Measurements from ENCODE around the gene ABCD4.

ABCD4 gene

GRCh38 chr14:74241652-74242017, 61.1 kb downstream of the ABCD4 start:
- DNase-seq (ENCODE audit: low spot score in 2 of 2) (no peak), ATAC-seq (ENCODE audit: low read depth) (no peak)
- Mint-ChIP-seq H3K9me3 (no peaks in the 10 kb centered on the region), H3K36me3 (no peaks in the 10 kb centered on the region), H3K27ac (no peak overlapping the region), H3K4me1 (peaks cover 7% of the 10 kb centered on the region), H3K27me3 (peaks cover 50% of the 10 kb centered on the region), H3K4me3 (peak overlapping the region; percentile 60)

DNA sequence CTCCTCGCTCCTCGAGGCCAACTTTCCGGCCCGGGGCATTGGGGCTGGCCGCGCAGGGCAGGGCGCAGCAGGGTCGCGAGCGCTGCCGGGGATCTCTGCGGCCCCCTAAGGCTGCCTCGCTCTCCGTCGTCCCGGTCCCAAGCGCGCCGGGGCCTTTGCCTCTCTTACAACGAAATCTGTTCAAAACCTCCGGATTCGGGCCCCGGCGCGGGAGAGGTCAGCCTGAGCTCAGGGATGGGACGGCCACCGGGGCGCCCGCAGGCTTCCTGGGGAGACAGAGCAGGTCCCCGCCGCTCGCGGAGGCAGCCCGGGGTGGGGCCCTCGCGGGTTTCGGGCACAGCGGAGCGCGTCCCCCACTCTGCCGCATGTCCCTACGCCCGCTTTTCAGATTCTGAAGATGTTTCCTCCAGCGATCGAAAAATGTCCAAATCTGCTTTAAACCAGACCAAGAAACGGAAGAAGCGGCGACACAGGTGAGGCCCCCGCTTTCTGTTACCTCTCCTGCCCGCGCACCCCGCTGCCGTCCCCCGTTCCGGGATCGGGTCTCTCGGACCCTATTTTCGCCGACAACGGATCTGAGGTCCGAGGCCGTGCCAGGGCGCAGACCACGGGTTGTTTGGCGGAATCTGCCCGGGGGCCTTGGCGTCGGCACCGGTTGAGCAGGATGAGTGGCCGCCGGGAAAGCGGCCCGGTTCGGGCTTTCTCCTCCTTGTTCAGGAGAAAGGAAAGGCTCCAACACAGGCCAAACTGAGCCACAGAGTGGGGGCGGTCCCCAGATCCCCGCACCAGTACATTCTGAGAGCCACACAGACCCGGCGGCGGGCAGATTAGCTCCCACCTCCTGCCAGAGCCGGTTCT, 61.7 kb downstream of the ABCD4 start:
- Mint-ChIP-seq H3K4me3 (peak overlapping the region; percentile 60), H3K27ac (no peak overlapping the region), H3K27me3 (peaks cover 46% of the 10 kb centered on the region), H3K9me3 (no peaks in the 10 kb centered on the region), H3K36me3 (no peaks in the 10 kb centered on the region), H3K4me1 (peaks cover 7% of the 10 kb centered on the region)
- DNase-seq (ENCODE audit: low spot score in 2 of 2) (peak in 1 of 2 donors; percentile 44), ATAC-seq (ENCODE audit: low read depth) (peak; percentile 37)

- Mint-ChIP-seq H3K36me3 (no peaks in the 10 kb centered on the region), H3K4me1 (peaks cover 7% of the 10 kb centered on the region), H3K27me3 (peaks cover 43% of the 10 kb centered on the region), H3K4me3 (peak overlapping the region; percentile 60), H3K27ac (no peak overlapping the region), H3K9me3 (no peaks in the 10 kb centered on the region)
- no peak for DNase-seq (ENCODE audit: low spot score in 2 of 2)
- ATAC-seq (ENCODE audit: low read depth) = no peak
These were observed 62.6 kb downstream of the ABCD4 start for GRCh38 chr14:74239848-74240793.

DNA sequence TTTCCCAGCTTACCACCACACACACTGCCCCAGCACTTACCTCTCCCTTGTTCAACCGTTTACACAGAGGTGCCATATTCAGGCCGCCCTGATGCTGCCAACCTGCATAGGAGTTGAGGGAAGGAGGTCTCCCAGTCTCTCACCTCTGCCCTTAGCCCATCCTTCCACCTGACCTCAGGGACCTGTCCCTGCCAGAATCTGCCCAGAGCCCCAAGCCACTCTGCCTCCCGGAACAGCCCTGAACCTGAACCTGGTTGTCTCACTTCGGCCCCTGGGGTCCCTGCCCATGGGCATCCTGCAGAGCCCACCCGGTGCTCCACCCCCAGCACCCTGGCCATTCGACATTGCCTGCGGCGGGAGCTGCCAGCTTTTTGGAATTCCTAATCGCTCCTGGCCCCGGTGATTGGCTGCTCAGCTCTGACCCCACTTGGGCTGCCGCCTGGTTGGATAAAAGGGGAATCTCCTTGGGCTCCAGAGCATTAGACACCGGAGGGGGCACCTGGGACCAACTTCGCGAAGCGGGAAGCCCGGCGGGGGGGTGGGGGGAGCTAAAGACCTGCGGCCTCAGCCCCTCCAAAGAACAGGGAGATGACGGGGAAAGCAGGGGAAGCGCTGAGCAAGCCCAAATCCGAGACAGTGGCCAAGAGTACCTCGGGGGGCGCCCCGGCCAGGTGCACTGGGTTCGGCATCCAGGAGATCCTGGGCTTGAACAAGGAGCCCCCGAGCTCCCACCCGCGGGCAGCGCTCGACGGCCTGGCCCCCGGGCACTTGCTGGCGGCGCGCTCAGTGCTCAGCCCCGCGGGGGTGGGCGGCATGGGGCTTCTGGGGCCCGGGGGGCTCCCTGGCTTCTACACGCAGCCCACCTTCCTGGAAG, 63.5 kb downstream of the ABCD4 start, which contains the start of gene VSX2:
Gene VSX2 (plus strand): TSS at position 476 of the 874 bp plus-strand sequence. CDS start 113 bp downstream, at position 589.
- no peak for DNase-seq (ENCODE audit: low spot score in 2 of 2)
- H3K36me3 Mint-ChIP-seq = no peaks in the 10 kb centered on the region
- H3K27ac Mint-ChIP-seq = no peak within 1 kb of the TSS
- H3K4me1 Mint-ChIP-seq = peaks cover 7% of the 10 kb centered on the region
- peaks cover 38% of the 10 kb centered on the region for H3K27me3 Mint-ChIP-seq
- H3K4me3 Mint-ChIP-seq = peak within 1 kb of the TSS; percentile 60
- H3K9me3 Mint-ChIP-seq = no peaks in the 10 kb centered on the region
- no peak for ATAC-seq (ENCODE audit: low read depth)

DNA sequence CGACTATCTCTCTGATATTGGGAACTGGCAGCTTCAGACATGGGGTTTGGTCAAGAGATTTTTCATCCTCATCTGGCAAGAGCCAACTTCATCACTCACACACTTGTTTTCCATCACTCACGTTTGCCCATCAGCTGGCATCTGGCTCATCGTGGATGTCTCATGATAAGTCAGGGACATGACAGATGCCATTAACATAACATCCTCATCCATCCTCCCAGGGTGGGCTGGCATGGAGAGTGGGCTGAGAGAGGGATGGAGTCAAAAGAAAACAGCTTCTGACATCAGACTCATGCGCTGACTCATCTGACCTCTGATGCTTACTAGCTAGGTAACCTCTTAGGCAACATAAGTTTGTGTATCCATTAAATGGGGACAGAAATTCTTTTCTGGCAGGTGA, 65.3 kb downstream of the ABCD4 start:
- no peak overlapping the region for H3K27ac Mint-ChIP-seq
- DNase-seq (ENCODE audit: low spot score in 2 of 2) (no peak), ATAC-seq (ENCODE audit: low read depth) (no peak)
- peaks cover 7% of the 10 kb centered on the region for H3K4me1 Mint-ChIP-seq
- peaks cover 29% of the 10 kb centered on the region for H3K27me3 Mint-ChIP-seq
- no peak overlapping the region for H3K4me3 Mint-ChIP-seq
- no peaks in the 10 kb centered on the region for H3K36me3 Mint-ChIP-seq
- H3K9me3 Mint-ChIP-seq = peaks cover under 1% of the 10 kb centered on the region

Measured in memory B cell (primary cell).